Measurements from ENCODE around the gene OR51A2. TPM values are rescaled to one million over a fixed set of nuclear protein-coding genes. Genes with fewer than 3 reads are reported as not detected.

The OR51A2 gene
- total RNA-seq, 1 donor from 2014 or later: not detected

- no peak overlapping the region for H3K4me3 ChIP-seq
- no peaks in the 10 kb centered on the region for H3K27me3 ChIP-seq
- H3K36me3 ChIP-seq: no peaks in the 10 kb centered on the region
- no peak for TF ChIP-seq POLR2AphosphoS5 (IDR thresholded peaks at IDR 0.05; ENCODE audit: insufficient read depth in 1 of 2, low read depth in 1 of 2)
- TF ChIP-seq POLR2A (IDR thresholded peaks at IDR 0.05): no peak
- no peak overlapping the region for H3K27ac ChIP-seq
- intact Hi-C loops (cut with DNase I): no loop called here
- H3K9me3 ChIP-seq: no peaks in the 10 kb centered on the region
- H3K4me1 ChIP-seq: no peaks in the 10 kb centered on the region
- no peak for DNase-seq (ENCODE audit: extremely low spot score in 2 of 2)
Observed at GRCh38 chr11:4957396-4957795, 1.9 kb upstream of the OR51A2 start.

GRCh38 chr11:4947505-4947904, 8.0 kb downstream of the OR51A2 start, which contains the start of gene OR51A4:
Gene OR51A4 (minus strand): TSS chr11:4947605. CDS start chr11:4947100, 505 bp downstream.
- Histone ChIP-seq H3K27me3 (no peaks in the 10 kb centered on the region), H3K36me3 (no peaks in the 10 kb centered on the region), H3K9me3 (no peaks in the 10 kb centered on the region), H3K27ac (no peak within 1 kb of the TSS), H3K4me3 (no peak within 1 kb of the TSS), H3K4me1 (no peaks in the 10 kb centered on the region)
- intact Hi-C loops (cut with DNase I): no loop called here
- DNase-seq (ENCODE audit: extremely low spot score in 2 of 2): no peak
- no peak for TF ChIP-seq POLR2AphosphoS5 (IDR thresholded peaks at IDR 0.05; ENCODE audit: insufficient read depth in 1 of 2, low read depth in 1 of 2)
- TF ChIP-seq, protein P1, sequence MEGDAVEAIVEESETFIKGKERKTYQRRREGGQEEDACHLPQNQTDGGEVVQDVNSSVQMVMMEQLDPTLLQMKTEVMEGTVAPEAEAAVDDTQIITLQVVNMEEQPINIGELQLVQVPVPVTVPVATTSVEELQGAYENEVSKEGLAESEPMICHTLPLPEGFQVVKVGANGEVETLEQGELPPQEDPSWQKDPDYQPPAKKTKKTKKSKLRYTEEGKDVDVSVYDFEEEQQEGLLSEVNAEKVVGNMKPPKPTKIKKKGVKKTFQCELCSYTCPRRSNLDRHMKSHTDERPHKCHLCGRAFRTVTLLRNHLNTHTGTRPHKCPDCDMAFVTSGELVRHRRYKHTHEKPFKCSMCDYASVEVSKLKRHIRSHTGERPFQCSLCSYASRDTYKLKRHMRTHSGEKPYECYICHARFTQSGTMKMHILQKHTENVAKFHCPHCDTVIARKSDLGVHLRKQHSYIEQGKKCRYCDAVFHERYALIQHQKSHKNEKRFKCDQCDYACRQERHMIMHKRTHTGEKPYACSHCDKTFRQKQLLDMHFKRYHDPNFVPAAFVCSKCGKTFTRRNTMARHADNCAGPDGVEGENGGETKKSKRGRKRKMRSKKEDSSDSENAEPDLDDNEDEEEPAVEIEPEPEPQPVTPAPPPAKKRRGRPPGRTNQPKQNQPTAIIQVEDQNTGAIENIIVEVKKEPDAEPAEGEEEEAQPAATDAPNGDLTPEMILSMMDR (IDR thresholded peaks at IDR 0.05): no peak
- TF ChIP-seq POLR2A (IDR thresholded peaks at IDR 0.05): no peak

- H3K27ac ChIP-seq: no peak overlapping the region
- TF ChIP-seq POLR2A (IDR thresholded peaks at IDR 0.05) (no peak), POLR2AphosphoS5 (IDR thresholded peaks at IDR 0.05; ENCODE audit: insufficient read depth in 1 of 2, low read depth in 1 of 2) (no peak)
- TF ChIP-seq, protein P1 (IDR thresholded peaks at IDR 0.05): no peak
- intact Hi-C loops (cut with DNase I): no loop called here
- no peak for DNase-seq (ENCODE audit: extremely low spot score in 2 of 2)
- H3K36me3 ChIP-seq: no peaks in the 10 kb centered on the region
- H3K4me1 ChIP-seq: no peaks in the 10 kb centered on the region
- H3K27me3 ChIP-seq: no peaks in the 10 kb centered on the region
- no peak overlapping the region for H3K4me3 ChIP-seq
- no peaks in the 10 kb centered on the region for H3K9me3 ChIP-seq
Observed at GRCh38 chr11:4936745-4937144, 18.8 kb downstream of the OR51A2 start.

DNA sequence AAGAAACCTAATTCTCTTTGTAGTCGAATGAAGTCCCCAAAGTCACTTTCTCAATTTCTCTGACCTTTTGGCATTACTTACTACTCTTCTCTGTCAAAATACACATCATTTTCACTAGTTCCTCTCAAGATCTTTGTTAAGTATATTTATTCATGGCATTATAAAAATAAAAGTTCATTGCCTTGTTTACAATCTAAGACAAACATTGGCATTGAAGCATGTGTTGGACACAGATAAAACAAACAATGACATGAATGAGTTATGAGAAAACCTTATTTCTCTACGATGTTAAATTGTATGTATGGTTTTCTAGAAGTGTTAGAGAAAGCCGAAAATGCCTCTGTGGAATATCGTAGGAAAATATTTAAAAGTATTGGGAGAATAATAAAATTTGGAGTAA, 22.8 kb downstream of the OR51A2 start:
- Histone ChIP-seq H3K9me3 (no peaks in the 10 kb centered on the region), H3K27ac (no peak overlapping the region), H3K4me3 (no peak overlapping the region), H3K27me3 (no peaks in the 10 kb centered on the region), H3K4me1 (no peaks in the 10 kb centered on the region), H3K36me3 (no peaks in the 10 kb centered on the region)
- intact Hi-C loops (cut with DNase I): no loop called here
- no peak for DNase-seq (ENCODE audit: extremely low spot score in 2 of 2)
- TF ChIP-seq POLR2A (IDR thresholded peaks at IDR 0.05): no peak
- no peak for TF ChIP-seq POLR2AphosphoS5 (IDR thresholded peaks at IDR 0.05; ENCODE audit: insufficient read depth in 1 of 2, low read depth in 1 of 2)
- TF ChIP-seq, protein P1 (IDR thresholded peaks at IDR 0.05): no peak

DNA sequence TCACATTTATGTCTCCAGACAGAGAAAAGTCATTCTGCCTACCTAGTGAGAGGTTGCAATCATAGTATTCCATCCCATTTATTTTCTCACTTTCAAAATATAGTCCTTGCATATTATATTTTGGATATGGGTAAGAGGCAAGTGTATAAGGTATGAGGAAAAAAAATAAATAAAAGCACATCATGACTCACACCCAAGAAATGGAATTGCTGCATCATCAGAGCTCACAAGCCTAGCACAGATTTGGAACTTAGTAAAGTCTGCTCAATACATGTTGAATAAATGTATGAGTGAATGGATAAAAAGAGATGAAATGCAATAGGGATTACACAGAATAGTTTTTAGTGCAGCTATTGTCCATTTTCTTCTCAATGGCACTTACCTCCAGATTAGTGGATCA, 28.9 kb downstream of the OR51A2 start:
- Histone ChIP-seq H3K9me3 (no peaks in the 10 kb centered on the region), H3K27me3 (no peaks in the 10 kb centered on the region), H3K27ac (no peak overlapping the region), H3K4me1 (no peaks in the 10 kb centered on the region), H3K4me3 (no peak overlapping the region), H3K36me3 (no peaks in the 10 kb centered on the region)
- no peak for DNase-seq (ENCODE audit: extremely low spot score in 2 of 2)
- TF ChIP-seq POLR2A (IDR thresholded peaks at IDR 0.05) (no peak), POLR2AphosphoS5 (IDR thresholded peaks at IDR 0.05; ENCODE audit: insufficient read depth in 1 of 2, low read depth in 1 of 2) (no peak)
- TF ChIP-seq, protein P1 (IDR thresholded peaks at IDR 0.05): no peak
- intact Hi-C loops (cut with DNase I): no loop called here

All from vagina (tissue), 2 donors.